ENCODE data around the gene DDX53. TPM values are rescaled to one million over a fixed set of nuclear protein-coding genes. Genes with fewer than 3 reads are reported as not detected.
A peak's percentile ranks its signal among the peaks of the same experiment; 100 is the strongest.

Gene DDX53
- total and polyA plus RNA-seq, 9 of the 15 experiments (the other 6 are each of a cell fraction or from before 2014, with no cell fraction given) = 0.25 to 3.3 (median 2.4) TPM

DNA sequence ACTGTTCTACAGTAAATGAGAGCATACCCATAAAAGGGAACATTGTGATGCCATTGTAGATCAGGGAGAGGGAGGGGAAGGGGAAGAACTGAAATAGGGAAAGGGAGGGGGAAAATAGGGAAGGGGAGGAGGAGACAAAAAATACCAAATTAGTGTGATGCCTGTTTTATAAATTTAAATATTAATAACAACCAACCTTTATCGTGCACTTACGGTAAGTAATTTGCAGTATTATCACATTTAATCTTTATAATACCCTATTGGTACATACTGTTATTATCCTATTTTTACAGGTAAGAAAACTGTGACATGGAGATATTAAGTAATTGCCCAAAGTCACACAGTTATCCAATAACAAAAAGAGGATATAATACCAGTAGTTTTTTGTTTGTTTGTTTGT is 41.5 kb upstream of the DDX53 start:
- DNase-seq (ENCODE audit: extremely low read depth in 1 of 4, low spot score in 3 of 4) = no peak
- in situ Hi-C loops (cut with MboI) = no loop called here
- H3K4me2 ChIP-seq (ENCODE audit: insufficient read depth, low read length) = no peak overlapping the region
- no peaks in the 10 kb centered on the region for H3K9me3 ChIP-seq (replicated peaks; ENCODE audit: control insufficient read depth, insufficient read depth, low read depth, low read length)
- H3K27ac ChIP-seq (ENCODE audit: extremely low read depth, low read depth, low read length) = no peak overlapping the region
- no peak for FAIRE-seq
- ATAC-seq = no peak
- no peaks in the 10 kb centered on the region for H3K9me1 ChIP-seq (ENCODE audit: control insufficient read depth, insufficient read depth, low read length)
- no peaks in the 10 kb centered on the region for H3K36me3 ChIP-seq (ENCODE audit: control insufficient read depth, insufficient read depth, low read length)
- no peak overlapping the region for H2AFZ ChIP-seq (ENCODE audit: low read depth, low read length)
- H3K27me3 ChIP-seq (ENCODE audit: control insufficient read depth in 2 of 2, insufficient read depth in 2 of 2, low read length in 2 of 2) = no peaks in the 10 kb centered on the region
- no peaks in the 10 kb centered on the region for H4K20me1 ChIP-seq (replicated peaks; ENCODE audit: control insufficient read depth, insufficient read depth, low read length)
- TF ChIP-seq, protein P1, sequence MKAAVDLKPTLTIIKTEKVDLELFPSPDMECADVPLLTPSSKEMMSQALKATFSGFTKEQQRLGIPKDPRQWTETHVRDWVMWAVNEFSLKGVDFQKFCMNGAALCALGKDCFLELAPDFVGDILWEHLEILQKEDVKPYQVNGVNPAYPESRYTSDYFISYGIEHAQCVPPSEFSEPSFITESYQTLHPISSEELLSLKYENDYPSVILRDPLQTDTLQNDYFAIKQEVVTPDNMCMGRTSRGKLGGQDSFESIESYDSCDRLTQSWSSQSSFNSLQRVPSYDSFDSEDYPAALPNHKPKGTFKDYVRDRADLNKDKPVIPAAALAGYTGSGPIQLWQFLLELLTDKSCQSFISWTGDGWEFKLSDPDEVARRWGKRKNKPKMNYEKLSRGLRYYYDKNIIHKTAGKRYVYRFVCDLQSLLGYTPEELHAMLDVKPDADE (conservative IDR thresholded peaks at IDR 0.05; ENCODE audit: control insufficient read depth, low read depth, low read length) = no peak
- TF ChIP-seq KLF1 (tag; IDR thresholded peaks at IDR 0.05) (no peak), ZNF589 (CRISPR knock-in tag; IDR thresholded peaks at IDR 0.05; ENCODE audit: low read depth) (no peak), NELFE (IDR thresholded peaks at IDR 0.05; ENCODE audit: insufficient read depth, insufficient read length) (no peak), HNRNPK (IDR thresholded peaks at IDR 0.05; ENCODE audit: low read depth, low read length, poor library complexity, severe bottlenecking) (peak; percentile 69)
- no peak overlapping the region for H3K9ac ChIP-seq (ENCODE audit: insufficient read depth in 1 of 2, low read depth in 2 of 2, low read length in 2 of 2)
- no peaks in the 10 kb centered on the region for H3K79me2 ChIP-seq (ENCODE audit: control insufficient read depth, insufficient read depth, low read length)
- ChIA-PET POLR2A (no interaction called here), CTCF (ENCODE audit: low intra/inter-chr PET ratio) (no interaction called here)
- 17% methylated on average over 2 of the region's 2 CpGs for WGBS (ENCODE audit: insufficient coverage, low coverage, missing lambda C conversion rate)
- intact Hi-C loops (cut with micrococcal nuclease) = no loop called here
- no TSS peak for BruUV-seq (replicated peaks)
- H3K4me3 ChIP-seq = no peak overlapping the region
- no peaks in the 10 kb centered on the region for H3K4me1 ChIP-seq (replicated peaks in 1 of 2; ENCODE audit: control insufficient read depth in 2 of 2, insufficient read depth in 2 of 2, low read length in 2 of 2)
